NOMO-1 treated with DMSO at 0.1 percent for 48 hours (cell line): ENCODE data around the gene LRMDA.

Experiments used
- DNase-seq: peaks from one replicate; lab custom pipeline; 2025; ENCODE audit not compliant: unreplicated experiment; lab: John Stamatoyannopoulos, UW

The LRMDA gene

GRCh38 chr10:75852851-75853484, 421.5 kb downstream of the LRMDA start:
- no peak for DNase-seq

GRCh38 chr10:75857269-75857846, 425.9 kb downstream of the LRMDA start:
- DNase-seq: no peak

- no peak for DNase-seq
Observed at GRCh38 chr10:75857896-75858295, 426.5 kb downstream of the LRMDA start.

- no peak for DNase-seq
Observed at GRCh38 chr10:75858339-75858738, 426.9 kb downstream of the LRMDA start.

GRCh38 chr10:75859141-75859540, 427.7 kb downstream of the LRMDA start:
- no peak for DNase-seq

- DNase-seq: no peak
Observed at GRCh38 chr10:75860009-75860408, 428.6 kb downstream of the LRMDA start.

- peak; percentile 23 for DNase-seq
Observed at GRCh38 chr10:75861582-75861981, 430.2 kb downstream of the LRMDA start.

GRCh38 chr10:75862935-75863334, 431.5 kb downstream of the LRMDA start:
- DNase-seq: no peak

GRCh38 chr10:75864717-75865116, 433.3 kb downstream of the LRMDA start:
- DNase-seq: no peak

GRCh38 chr10:75865413-75866299, 434.2 kb downstream of the LRMDA start:
- DNase-seq: no peak

- no peak for DNase-seq
Observed at GRCh38 chr10:75866300-75866625, 434.8 kb downstream of the LRMDA start.

- no peak for DNase-seq
Observed at GRCh38 chr10:75866731-75867130, 435.3 kb downstream of the LRMDA start.

- DNase-seq: no peak
Observed at GRCh38 chr10:75868574-75868973, 437.1 kb downstream of the LRMDA start.

GRCh38 chr10:75870039-75870645, 438.7 kb downstream of the LRMDA start:
- DNase-seq: no peak

GRCh38 chr10:75875740-75876139, 444.3 kb downstream of the LRMDA start:
- no peak for DNase-seq

- DNase-seq: no peak
Observed at GRCh38 chr10:75876710-75877109, 445.3 kb downstream of the LRMDA start.

- no peak for DNase-seq
Observed at GRCh38 chr10:75877877-75878276, 446.5 kb downstream of the LRMDA start.

GRCh38 chr10:75878586-75878985, 447.2 kb downstream of the LRMDA start:
- no peak for DNase-seq

GRCh38 chr10:75880031-75880775, 448.8 kb downstream of the LRMDA start:
- DNase-seq: no peak

- no peak for DNase-seq
Observed at GRCh38 chr10:75883081-75884072, 452.0 kb downstream of the LRMDA start.
